GM12873 (cell line): ENCODE results near the gene VAT1L.

Experiments
- TF ChIP-seq, protein P1 (sequence below): IDR thresholded peaks from 2 replicates; pipeline ENCODE4 v1.5.1; 2012; ENCODE audit warnings: low read depth, mild to moderate bottlenecking, moderate library complexity, low read length, control low read depth; ENCODE audit not compliant: insufficient read depth; ENCODE audit errors: missing control alignments

Gene VAT1L, protein sequence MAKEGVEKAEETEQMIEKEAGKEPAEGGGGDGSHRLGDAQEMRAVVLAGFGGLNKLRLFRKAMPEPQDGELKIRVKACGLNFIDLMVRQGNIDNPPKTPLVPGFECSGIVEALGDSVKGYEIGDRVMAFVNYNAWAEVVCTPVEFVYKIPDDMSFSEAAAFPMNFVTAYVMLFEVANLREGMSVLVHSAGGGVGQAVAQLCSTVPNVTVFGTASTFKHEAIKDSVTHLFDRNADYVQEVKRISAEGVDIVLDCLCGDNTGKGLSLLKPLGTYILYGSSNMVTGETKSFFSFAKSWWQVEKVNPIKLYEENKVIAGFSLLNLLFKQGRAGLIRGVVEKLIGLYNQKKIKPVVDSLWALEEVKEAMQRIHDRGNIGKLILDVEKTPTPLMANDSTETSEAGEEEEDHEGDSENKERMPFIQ

DNA sequence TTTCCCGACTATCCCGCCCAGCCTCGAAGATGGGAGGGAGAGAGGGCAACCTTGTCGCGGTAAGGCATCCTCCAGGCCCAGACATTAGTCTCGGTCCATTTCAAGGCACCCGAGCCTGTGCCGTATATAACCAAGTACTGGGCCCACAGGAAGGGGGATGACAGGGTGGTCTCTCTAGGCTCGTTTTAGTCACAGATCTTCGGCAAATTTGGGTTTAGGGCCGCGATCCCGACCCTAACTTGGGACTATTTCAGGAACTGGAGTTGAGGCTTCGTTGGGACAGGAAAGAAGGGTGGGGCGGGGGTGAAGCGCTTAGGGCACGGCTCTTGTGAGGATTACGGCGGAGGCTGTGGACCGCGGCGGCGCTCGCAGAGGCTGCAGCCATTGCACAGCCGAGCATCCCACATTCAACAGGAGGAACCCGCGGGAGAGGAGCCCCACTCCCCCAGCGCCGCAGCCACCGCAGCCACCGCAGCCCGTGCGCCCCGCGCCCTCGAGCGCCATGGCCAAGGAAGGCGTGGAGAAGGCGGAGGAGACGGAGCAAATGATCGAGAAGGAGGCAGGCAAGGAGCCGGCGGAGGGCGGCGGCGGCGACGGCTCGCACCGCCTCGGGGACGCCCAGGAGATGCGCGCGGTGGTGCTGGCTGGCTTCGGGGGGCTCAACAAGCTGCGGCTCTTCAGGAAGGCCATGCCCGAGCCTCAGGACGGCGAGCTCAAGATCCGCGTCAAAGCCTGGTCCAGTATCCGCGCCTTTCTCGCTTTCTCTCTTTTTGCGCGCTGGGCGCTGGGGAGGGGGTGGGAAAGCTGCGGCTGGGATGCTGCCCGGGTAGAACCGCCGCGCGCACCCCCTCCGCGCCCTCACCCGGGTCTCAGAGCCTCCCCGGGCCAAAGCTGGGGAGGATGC is at the start of gene VAT1L:
Gene VAT1L (plus strand): TSS at position 384 of the 904 bp plus-strand sequence. CDS start 119 bp downstream, at position 503.
- TF ChIP-seq, protein P1, sequence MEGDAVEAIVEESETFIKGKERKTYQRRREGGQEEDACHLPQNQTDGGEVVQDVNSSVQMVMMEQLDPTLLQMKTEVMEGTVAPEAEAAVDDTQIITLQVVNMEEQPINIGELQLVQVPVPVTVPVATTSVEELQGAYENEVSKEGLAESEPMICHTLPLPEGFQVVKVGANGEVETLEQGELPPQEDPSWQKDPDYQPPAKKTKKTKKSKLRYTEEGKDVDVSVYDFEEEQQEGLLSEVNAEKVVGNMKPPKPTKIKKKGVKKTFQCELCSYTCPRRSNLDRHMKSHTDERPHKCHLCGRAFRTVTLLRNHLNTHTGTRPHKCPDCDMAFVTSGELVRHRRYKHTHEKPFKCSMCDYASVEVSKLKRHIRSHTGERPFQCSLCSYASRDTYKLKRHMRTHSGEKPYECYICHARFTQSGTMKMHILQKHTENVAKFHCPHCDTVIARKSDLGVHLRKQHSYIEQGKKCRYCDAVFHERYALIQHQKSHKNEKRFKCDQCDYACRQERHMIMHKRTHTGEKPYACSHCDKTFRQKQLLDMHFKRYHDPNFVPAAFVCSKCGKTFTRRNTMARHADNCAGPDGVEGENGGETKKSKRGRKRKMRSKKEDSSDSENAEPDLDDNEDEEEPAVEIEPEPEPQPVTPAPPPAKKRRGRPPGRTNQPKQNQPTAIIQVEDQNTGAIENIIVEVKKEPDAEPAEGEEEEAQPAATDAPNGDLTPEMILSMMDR: no peak

DNA sequence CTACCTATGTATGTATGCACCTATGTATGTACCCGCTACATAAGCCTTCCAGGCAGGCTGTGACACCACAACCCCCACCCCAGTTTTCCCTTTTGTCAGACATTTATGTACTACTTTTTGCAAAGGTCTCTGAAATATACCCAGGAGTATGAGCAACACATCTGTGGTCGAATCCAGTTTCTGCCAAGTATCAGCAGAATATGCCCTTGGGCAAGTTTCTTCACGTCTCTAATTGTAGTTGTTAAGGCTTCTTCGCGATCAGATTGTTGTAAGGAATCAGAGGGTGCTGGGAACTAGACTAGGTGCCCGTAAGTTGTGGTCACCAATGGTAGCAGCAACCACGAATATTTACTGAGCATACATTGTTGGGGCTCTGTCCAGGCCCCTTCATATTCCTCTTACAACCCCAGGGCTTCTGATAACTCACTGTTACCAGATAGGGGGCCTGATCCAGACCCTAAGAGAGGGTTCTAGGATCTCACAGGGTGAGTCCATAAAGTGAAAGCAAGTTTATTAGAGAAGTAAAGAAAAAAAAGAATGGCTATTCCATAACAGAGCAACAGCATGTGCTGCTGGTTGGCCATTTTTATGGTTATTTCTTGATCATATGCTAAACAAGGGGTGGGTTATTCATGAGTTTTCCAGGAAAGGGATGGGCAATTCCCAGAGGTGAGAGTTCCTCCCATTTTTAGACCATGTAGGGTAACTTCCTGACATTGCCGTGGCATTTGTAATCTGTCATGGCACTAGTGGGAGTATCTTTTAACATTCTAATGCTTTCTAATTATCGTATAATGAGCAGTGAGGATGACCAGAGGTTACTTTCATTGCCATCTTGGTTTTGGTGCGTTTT is 49.4 kb upstream of the VAT1L start:
- TF ChIP-seq, protein P1: no peak

DNA sequence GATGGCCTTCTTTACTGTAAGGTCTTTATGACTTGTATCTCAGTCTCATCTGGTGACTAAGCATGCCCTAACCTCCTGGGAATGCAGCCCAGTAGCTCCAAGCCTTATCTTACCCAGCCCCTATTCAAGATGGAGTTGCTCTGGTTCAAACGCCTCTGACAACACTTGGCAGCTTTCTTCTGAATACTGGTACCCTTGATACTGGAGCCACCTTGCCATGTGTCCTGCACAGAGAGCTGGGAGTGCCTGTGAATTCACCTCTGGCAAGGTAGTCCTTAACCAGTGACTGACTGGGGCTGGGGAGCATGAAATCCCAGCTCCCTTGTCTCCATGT is 48.8 kb upstream of the VAT1L start:
- TF ChIP-seq, protein P1: no peak

DNA sequence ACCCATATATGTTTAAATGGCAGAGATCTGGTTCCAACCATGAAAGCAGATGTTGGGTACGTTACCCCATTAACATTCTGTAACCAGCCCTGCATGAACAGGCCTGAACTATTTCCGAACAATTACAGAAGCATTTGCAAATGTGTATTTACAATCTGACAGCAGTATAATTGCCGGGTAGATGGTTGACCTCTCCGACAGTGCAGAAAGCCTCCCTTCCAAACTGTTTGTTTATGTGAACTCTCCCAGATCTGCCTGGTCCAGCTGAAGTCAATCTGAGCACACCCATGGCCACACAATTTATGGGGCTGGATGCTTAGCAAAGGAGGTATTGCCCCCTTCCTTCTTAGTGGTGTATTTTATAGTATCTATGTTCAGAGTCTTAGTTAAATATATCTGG is 44.2 kb upstream of the VAT1L start:
- TF ChIP-seq, protein P1: no peak

DNA sequence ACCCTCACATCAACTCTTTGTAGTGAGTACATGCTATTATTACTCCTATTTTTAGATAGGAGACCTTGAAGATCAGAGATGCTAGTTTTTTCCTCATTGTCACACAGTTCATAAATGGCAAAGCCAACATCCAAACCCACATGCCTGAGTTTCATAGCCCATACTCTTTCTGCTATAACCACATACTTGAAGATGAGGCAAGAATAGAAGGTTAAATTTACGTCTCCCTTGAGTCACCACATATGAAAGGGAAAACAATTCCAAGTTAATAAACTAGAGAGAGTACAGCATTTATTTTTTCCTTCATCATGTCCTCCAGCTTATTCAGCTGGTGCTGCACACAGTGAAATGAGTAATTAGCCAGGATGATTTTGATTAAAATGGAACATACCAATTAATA is 42.4 kb upstream of the VAT1L start:
- TF ChIP-seq, protein P1: no peak

DNA sequence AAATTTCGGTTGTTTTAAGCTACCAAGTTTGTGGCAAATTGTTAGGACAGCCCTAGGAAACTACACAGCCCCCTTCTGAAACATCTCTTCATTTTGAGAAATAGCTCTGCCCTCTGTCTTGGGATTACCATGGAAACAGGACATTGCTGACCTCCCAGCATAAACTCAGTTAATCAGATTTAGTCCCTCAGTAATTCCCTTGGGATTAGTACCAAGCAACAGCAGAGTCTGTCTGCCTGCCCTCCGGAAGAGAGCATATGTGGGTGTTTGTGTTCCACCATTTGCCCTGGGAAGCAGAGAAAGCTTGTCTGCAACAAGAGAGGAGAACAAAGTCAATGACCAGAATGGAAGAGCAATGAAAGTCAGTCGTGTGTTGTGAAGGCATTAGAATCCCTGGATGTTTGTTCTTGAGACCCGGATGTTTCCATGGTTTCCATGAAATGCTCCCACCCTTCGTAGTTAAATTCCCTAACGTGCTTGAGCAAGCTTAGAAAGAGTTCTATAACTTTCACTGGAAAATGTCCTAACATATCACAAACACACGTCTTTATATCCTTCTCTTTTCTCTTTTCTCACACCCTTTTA is 39.9 kb upstream of the VAT1L start:
- TF ChIP-seq, protein P1: no peak
